Esophagus squamous epithelium (tissue), 4 donors: ENCODE data around the gene RFTN1.

Experiments
- POLR2A ChIP-seq, 4 donors: fragments of 450-650 bp; IDR thresholded peaks; one replicate each; pipeline ENCODE4 v1.6.1; 2017; ENCODE audit warnings: antibody characterized with exemption in 4 of 4, mild to moderate bottlenecking in 4 of 4, moderate library complexity in 3 of 4
- TF ChIP-seq, protein P1 (sequence below), 6 experiments: fragments of 450-650 bp in 4 of 6; fragments of 200-600 bp in 2 of 6; sonication (generic) in 2 of 6; IDR thresholded peaks; one replicate each; pipeline ENCODE4 v1.5.1; 2016 to 2019; ENCODE audit warnings: antibody characterized with exemption in 6 of 6, mild to moderate bottlenecking in 4 of 6, moderate library complexity in 4 of 6

DNA sequence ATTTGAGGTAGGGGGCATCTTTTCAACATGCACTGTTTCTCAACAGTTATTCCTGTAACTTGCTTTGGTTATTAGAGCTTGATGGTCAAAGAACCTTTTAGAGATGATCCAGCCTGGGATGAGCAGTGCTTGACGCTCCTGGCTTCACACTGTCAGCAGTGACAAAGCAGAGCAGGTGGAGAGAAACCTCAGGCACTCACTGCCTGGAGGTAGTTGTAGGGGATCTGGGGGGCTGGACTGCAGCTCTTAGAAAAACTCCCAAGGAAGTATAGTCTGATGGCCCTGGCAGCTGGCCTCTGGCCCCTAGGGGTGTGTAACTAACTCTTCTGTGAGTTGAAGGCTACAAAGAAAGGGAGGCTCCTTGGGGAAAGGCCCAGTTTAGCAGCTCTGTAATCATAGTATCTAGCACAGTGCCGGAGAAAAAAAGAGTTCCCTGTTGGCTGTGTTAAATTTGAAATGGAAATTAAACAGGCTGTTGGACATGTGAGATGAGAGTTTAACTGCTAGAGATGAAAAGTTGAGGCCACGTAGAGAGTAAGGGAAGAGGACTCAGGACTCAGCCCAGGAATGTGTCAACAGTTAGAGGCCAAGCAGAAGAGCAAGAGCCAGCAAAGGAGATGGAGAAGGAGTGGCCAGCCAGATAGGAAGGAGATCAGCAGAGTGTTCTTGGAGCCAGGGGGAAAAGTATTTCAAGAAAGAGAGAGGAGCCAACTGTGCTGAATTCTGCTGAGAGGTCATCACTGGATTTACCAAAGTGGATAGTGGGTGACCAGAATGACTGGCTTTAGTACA, 234.3 kb downstream of the RFTN1 start:
- TF ChIP-seq, protein P1, sequence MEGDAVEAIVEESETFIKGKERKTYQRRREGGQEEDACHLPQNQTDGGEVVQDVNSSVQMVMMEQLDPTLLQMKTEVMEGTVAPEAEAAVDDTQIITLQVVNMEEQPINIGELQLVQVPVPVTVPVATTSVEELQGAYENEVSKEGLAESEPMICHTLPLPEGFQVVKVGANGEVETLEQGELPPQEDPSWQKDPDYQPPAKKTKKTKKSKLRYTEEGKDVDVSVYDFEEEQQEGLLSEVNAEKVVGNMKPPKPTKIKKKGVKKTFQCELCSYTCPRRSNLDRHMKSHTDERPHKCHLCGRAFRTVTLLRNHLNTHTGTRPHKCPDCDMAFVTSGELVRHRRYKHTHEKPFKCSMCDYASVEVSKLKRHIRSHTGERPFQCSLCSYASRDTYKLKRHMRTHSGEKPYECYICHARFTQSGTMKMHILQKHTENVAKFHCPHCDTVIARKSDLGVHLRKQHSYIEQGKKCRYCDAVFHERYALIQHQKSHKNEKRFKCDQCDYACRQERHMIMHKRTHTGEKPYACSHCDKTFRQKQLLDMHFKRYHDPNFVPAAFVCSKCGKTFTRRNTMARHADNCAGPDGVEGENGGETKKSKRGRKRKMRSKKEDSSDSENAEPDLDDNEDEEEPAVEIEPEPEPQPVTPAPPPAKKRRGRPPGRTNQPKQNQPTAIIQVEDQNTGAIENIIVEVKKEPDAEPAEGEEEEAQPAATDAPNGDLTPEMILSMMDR (IDR thresholded peaks at IDR 0.05): no peak
- no peak for TF ChIP-seq POLR2A (IDR thresholded peaks at IDR 0.05)
